ENCODE data around the gene SAMD1.
A peak's percentile ranks its signal among the peaks of the same experiment; 100 is the strongest.

Gene SAMD1

GRCh38 chr19:14080887-14081796 lies 9.4 kb downstream of the SAMD1 start:
- Histone ChIP-seq H3K27me3 (no peaks in the 10 kb centered on the region), H3K36me3 (peaks cover 13% of the 10 kb centered on the region), H3K4me3 (peak overlapping the region; percentile 79), H3K9ac (peak overlapping the region; percentile 83), H3K4me2 (peak overlapping the region; percentile 92), H3K9me3 (no peaks in the 10 kb centered on the region), H3K27ac (peak overlapping the region; percentile 78), H3K4me1 (peaks cover 40% of the 10 kb centered on the region), H4K20me1 (no peaks in the 10 kb centered on the region)
- TF ChIP-seq Cebpa-rat (IDR thresholded peaks at IDR 0.05), result no peak; the same call in 1 of the 2 replicates

DNA sequence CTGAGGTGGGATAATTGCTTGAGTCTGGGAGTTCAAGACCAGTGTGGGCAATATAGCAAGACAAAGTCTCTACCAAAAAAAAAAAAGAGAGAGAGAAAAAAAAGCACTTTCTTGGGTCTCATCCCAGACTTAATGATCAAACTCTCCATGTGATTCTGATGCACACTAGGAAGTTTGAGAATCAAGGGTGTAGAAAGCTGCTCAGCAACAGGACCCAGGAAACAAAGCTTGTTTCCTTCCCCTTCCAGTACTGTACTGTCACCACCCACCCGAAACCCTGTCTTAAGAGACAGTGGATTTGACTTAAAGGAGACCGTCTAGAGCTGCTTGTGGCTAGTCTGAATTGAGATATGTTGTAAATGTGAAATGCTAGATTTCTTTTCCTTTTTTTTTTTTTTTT lies 12.1 kb downstream of the SAMD1 start:
- peaks cover 17% of the 10 kb centered on the region for H3K27me3 ChIP-seq

GRCh38 chr19:14073925-14074838 lies 16.4 kb downstream of the SAMD1 start:
- no peaks in the 10 kb centered on the region for H3K36me3 ChIP-seq
- 0 out of 2 replicates have a peak, but pooled peaks cover 7% of the 10 kb centered on the region for H4K20me1 ChIP-seq
- peak overlapping the region; percentile 97 for H3K4me2 ChIP-seq
- H3K27me3 ChIP-seq, result peaks cover 35% of the 10 kb centered on the region
- no peaks in the 10 kb centered on the region for H3K9me3 ChIP-seq
- peaks cover 56% of the 10 kb centered on the region for H3K4me1 ChIP-seq
- H3K4me3 ChIP-seq, result peak overlapping the region; percentile 72
- no peak overlapping the region for H3K27ac ChIP-seq
- TF ChIP-seq Cebpa-rat (IDR thresholded peaks at IDR 0.05), result no peak
- peak overlapping the region; percentile 71 for H3K9ac ChIP-seq

More for the DNA sequence above, 12.1 kb downstream of the SAMD1 start:
- Histone ChIP-seq H3K9me3 (no peaks in the 10 kb centered on the region), H4K20me1 (0 out of 2 replicates have a peak, but pooled peaks cover 7% of the 10 kb centered on the region), H3K4me2 (peak overlapping the region; percentile 50), H3K27ac (no peak overlapping the region), H3K4me1 (peaks cover 63% of the 10 kb centered on the region), H3K9ac (no peak overlapping the region), H3K4me3 (no peak overlapping the region), H3K36me3 (no peaks in the 10 kb centered on the region)
- TF ChIP-seq Cebpa-rat (IDR thresholded peaks at IDR 0.05), result no peak

DNA sequence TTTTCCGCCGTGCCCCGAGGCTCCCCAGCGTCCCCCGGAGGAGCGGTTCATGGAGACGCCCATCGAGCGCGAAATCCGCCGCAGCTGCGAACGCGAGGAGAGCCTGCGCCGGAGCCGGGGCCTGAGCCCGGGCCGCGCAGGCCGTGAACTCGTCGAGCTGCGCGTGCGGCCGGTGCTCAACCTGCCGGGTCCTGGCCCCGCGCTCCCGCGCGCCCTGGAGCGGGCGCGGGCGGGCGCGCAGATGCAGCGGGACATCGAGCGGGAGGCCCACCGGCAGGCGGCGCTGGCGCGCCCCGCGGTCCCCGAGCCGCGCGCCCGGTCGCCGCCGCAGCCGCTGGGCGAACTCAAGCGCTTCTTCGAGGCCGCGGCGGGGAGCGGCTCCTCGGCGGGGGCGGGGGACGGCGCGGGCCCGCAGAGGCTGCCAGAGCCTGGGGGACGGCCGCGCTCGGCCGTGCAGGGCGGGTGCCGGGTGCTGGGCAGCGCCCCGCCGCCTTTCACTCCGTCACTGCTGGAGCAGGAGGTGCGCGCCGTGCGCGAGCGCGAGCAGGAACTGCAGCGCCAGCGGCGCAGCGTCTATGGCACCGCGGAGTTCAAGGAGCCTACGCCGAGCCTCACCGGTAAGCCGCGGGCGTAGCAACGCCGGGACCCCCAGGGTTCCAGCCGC lies 17.2 kb downstream of the SAMD1 start:
- Histone ChIP-seq H3K9ac (peak overlapping the region; percentile 71), H3K27ac (no peak overlapping the region)
- TF ChIP-seq Cebpa-rat (IDR thresholded peaks at IDR 0.05), result no peak

DNA sequence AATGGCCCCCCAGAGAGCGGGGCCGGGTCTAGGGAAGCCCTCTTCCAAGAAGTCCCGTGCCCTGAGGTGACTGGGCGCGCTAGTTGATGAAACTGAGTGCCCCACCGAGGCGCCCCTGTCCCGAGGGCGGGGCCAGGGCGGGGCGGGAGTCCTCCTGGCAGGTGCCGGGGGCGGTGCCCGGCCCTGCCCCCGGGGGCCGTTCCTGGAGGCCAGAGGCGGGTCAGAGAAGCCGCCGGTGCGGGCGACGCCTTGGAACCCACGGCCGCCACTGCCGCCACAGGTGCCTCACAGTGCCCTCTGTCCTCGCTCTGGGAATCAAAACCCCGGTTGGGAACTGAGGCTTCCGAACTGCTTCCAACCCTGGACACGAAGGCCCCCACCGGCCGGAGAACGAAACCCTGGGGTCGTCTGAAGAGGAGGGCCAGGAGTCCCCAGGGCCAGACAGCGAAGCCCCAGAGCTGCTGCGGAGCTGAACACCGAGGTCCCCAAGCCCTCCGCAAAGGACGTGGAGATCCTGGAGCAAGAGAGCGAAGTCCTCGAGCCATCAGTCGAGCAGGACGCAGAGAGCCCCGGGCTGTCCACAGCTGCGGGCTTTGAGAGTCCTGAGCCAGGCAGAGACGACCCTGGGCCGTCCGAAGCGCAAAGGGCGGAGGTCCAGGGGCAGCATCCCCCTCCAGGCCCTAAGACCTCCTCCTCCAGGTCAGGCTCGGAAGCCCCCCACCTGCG lies 17.9 kb downstream of the SAMD1 start, which contains the start of gene MISP3:
Gene MISP3 (plus strand): TSS at position 252 of the 726 bp plus-strand sequence. CDS start 524 bp downstream, outside the sequence.
- no peak for TF ChIP-seq Cebpa-rat (IDR thresholded peaks at IDR 0.05)
- no peak within 1 kb of the TSS for H3K27ac ChIP-seq

More for the DNA sequence above, 17.2 kb downstream of the SAMD1 start:
- H4K20me1 ChIP-seq, result 0 out of 2 replicates have a peak, but pooled peaks cover 7% of the 10 kb centered on the region
- H3K4me1 ChIP-seq, result peaks cover 52% of the 10 kb centered on the region
- H3K4me3 ChIP-seq, result peak overlapping the region; percentile 72
- peak overlapping the region; percentile 97 for H3K4me2 ChIP-seq
- H3K36me3 ChIP-seq, result no peaks in the 10 kb centered on the region
- H3K27me3 ChIP-seq, result peaks cover 35% of the 10 kb centered on the region
- no peaks in the 10 kb centered on the region for H3K9me3 ChIP-seq

GRCh38 chr19:14070268-14071050 lies 20.1 kb downstream of the SAMD1 start:
- no peak overlapping the region for H3K9ac ChIP-seq
- peaks cover 43% of the 10 kb centered on the region for H3K4me1 ChIP-seq
- H3K4me2 ChIP-seq, result no peak overlapping the region
- H3K9me3 ChIP-seq, result no peaks in the 10 kb centered on the region
- no peak overlapping the region for H3K27ac ChIP-seq
- peaks cover 35% of the 10 kb centered on the region for H3K27me3 ChIP-seq
- 0 out of 2 replicates have a peak, but pooled peaks cover 7% of the 10 kb centered on the region for H4K20me1 ChIP-seq
- no peak overlapping the region for H3K4me3 ChIP-seq
- no peak for TF ChIP-seq Cebpa-rat (IDR thresholded peaks at IDR 0.05)
- no peaks in the 10 kb centered on the region for H3K36me3 ChIP-seq

More for the DNA sequence above, 17.9 kb downstream of the SAMD1 start, which contains the start of gene MISP3:
- Histone ChIP-seq H3K4me3 (peak within 1 kb of the TSS; percentile 72), H3K27me3 (peaks cover 35% of the 10 kb centered on the region), H3K9me3 (no peaks in the 10 kb centered on the region), H3K36me3 (no peaks in the 10 kb centered on the region), H3K4me2 (peak within 1 kb of the TSS; percentile 97), H3K4me1 (peaks cover 51% of the 10 kb centered on the region), H3K9ac (peak within 1 kb of the TSS; percentile 71), H4K20me1 (0 out of 2 replicates have a peak, but pooled peaks cover 7% of the 10 kb centered on the region)

- Histone ChIP-seq H3K36me3 (no peaks in the 10 kb centered on the region), H3K4me2 (no peak overlapping the region), H3K27me3 (no peaks in the 10 kb centered on the region), H4K20me1 (no peaks in the 10 kb centered on the region), H3K9ac (no peak overlapping the region), H3K4me1 (peaks cover 7% of the 10 kb centered on the region), H3K27ac (no peak overlapping the region), H3K4me3 (no peak overlapping the region), H3K9me3 (no peaks in the 10 kb centered on the region)
- TF ChIP-seq Cebpa-rat (IDR thresholded peaks at IDR 0.05), result no peak
Observed at GRCh38 chr19:14066134-14066533, 24.4 kb downstream of the SAMD1 start.

DNA sequence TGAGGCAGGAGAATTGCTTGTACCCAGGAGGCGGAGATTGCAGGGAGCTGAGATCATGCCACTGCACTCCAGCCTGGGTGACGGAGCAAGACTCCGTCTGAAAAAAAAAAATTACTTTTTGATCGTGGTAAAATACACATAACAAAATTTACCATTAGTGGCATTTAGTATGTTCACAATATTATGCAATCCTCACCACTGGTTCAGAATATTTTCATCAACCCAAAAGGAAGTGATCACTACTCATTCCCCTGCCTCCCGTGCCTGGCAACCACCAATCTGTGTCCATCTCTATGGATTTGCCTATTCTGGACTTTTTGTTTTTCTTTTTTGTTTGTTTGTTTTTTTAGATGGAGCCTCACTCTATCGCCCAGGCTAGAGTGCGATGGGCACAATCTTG lies 27.4 kb downstream of the SAMD1 start:
- no peak overlapping the region for H3K4me3 ChIP-seq
- H3K9ac ChIP-seq, result no peak overlapping the region
- peaks cover 12% of the 10 kb centered on the region for H3K27me3 ChIP-seq
- H4K20me1 ChIP-seq, result no peaks in the 10 kb centered on the region
- H3K9me3 ChIP-seq, result no peaks in the 10 kb centered on the region
- TF ChIP-seq Cebpa-rat (IDR thresholded peaks at IDR 0.05), result no peak
- H3K27ac ChIP-seq, result no peak overlapping the region
- no peaks in the 10 kb centered on the region for H3K36me3 ChIP-seq
- H3K4me1 ChIP-seq, result peaks cover 14% of the 10 kb centered on the region
- H3K4me2 ChIP-seq, result no peak overlapping the region

All from BLaER1 (cell line).